GM12874 (cell line): ENCODE measurements around the gene CRIM1.

Experiments
- CTCF ChIP-seq: IDR thresholded peaks from 2 replicates; pipeline ENCODE4 v1.5.1; 2011; ENCODE audit warnings: low read depth, mild to moderate bottlenecking, control low read depth, low read length, moderate library complexity; ENCODE audit not compliant: insufficient read depth

Gene CRIM1

GRCh38 chr2:36516136-36516870 lies 160.7 kb downstream of the CRIM1 start:
- TF ChIP-seq CTCF = no peak

- TF ChIP-seq CTCF = no peak
Observed at GRCh38 chr2:36520431-36520830, 164.9 kb downstream of the CRIM1 start.

- TF ChIP-seq CTCF = no peak
Observed at GRCh38 chr2:36523153-36523552, 167.6 kb downstream of the CRIM1 start.

GRCh38 chr2:36525245-36525644 lies 169.7 kb downstream of the CRIM1 start:
- TF ChIP-seq CTCF = no peak

- TF ChIP-seq CTCF = no peak
Observed at GRCh38 chr2:36526226-36526625, 170.6 kb downstream of the CRIM1 start.

GRCh38 chr2:36528274-36528673 lies 172.7 kb downstream of the CRIM1 start:
- no peak for TF ChIP-seq CTCF

- TF ChIP-seq CTCF = no peak
Observed at GRCh38 chr2:36528766-36529392, 173.3 kb downstream of the CRIM1 start.
